ENCODE measurements around the gene OR10X1.

OR10X1 gene, protein sequence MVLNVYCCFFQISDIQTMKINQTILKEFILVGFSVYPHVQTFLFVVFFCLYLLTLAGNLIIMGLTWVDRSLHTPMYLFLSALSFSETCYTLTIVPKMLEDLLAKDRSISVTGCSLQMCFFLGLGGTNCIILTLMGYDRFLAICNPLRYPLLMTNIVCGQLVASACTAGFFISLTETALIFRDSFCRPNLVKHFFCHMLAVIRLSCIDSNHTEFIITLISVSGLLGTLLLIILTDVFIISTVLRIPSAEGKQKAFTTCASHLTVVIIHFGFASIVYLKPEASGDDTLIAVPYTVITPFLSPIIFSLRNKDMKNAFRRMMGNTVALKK

DNA sequence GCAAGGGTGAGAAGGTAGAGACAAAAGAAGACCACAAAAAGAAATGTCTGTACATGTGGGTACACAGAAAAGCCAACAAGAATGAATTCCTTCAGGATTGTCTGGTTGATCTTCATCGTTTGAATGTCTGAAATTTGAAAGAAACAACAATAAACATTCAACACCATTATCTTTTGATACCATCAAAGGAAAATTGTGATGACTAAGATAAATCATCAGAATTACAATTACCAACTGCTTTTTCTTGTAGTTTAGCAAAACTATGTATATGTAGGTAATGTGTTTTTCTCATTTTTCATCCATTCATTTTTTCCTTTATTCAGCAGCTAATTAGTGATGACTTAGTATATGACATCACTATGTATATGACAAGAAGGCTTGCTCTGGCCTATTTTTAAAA lies at the start of gene OR10X1:
Gene OR10X1 (minus strand): TSS at position 167 of the 400 bp plus-strand sequence. CDS start 0 bp downstream, at position 167.
- Histone ChIP-seq H3K9me3 (ENCODE audit: insufficient read depth, low read length) (no peaks in the 10 kb centered on the region), H3K4me2 (ENCODE audit: low read length) (no peak within 1 kb of the TSS), H3K9ac (ENCODE audit: low read length) (no peak within 1 kb of the TSS), H4K20me1 (ENCODE audit: insufficient read depth, low read length) (no peaks in the 10 kb centered on the region), H2AFZ (ENCODE audit: low read depth, low read length) (no peak within 1 kb of the TSS), H3K4me1 (ENCODE audit: low read length) (no peaks in the 10 kb centered on the region), H3K36me3 (replicated peaks; ENCODE audit: low read depth, low read length) (no peaks in the 10 kb centered on the region), H3K27ac (ENCODE audit: low read length) (no peak within 1 kb of the TSS), H3K4me3 (ENCODE audit: low read length) (no peak within 1 kb of the TSS), H3K27me3 (ENCODE audit: low read depth, low read length) (no peaks in the 10 kb centered on the region), H3K79me2 (ENCODE audit: low read length) (no peaks in the 10 kb centered on the region)
- TF ChIP-seq, protein P1, sequence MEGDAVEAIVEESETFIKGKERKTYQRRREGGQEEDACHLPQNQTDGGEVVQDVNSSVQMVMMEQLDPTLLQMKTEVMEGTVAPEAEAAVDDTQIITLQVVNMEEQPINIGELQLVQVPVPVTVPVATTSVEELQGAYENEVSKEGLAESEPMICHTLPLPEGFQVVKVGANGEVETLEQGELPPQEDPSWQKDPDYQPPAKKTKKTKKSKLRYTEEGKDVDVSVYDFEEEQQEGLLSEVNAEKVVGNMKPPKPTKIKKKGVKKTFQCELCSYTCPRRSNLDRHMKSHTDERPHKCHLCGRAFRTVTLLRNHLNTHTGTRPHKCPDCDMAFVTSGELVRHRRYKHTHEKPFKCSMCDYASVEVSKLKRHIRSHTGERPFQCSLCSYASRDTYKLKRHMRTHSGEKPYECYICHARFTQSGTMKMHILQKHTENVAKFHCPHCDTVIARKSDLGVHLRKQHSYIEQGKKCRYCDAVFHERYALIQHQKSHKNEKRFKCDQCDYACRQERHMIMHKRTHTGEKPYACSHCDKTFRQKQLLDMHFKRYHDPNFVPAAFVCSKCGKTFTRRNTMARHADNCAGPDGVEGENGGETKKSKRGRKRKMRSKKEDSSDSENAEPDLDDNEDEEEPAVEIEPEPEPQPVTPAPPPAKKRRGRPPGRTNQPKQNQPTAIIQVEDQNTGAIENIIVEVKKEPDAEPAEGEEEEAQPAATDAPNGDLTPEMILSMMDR (IDR thresholded peaks at IDR 0.05; ENCODE audit: low read depth, low read length) = no peak
- TF ChIP-seq EZH2phosphoT487 (IDR thresholded peaks at IDR 0.05; ENCODE audit: low read depth) = no peak

GRCh38 chr1:158613764-158614163 lies 34.1 kb upstream of the OR10X1 start:
- no peaks in the 10 kb centered on the region for H3K36me3 ChIP-seq (replicated peaks; ENCODE audit: low read depth, low read length)

DNA sequence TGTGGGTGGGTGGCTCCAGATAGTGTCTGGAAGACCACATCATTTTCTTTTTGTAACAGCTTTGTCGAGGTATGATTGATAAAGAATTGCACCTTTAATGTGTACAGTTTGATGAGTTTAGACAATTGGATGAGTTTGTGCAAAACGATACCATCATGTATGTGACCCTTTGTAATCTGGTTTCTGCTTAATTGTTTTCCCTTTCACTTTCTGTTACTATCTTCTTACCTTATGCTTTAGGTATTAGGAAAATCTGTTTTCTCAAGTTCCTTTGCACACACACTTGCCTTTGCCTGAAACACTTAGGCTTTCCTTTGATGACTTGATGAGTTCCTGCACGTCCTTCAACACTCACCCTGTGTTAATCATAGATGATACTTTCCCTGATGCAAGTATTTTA lies 32.2 kb upstream of the OR10X1 start:
- no peaks in the 10 kb centered on the region for H4K20me1 ChIP-seq (ENCODE audit: insufficient read depth, low read length)
- no peaks in the 10 kb centered on the region for H3K4me1 ChIP-seq (ENCODE audit: low read length)
- no peak overlapping the region for H3K4me3 ChIP-seq (ENCODE audit: low read length)
- no peak overlapping the region for H3K4me2 ChIP-seq (ENCODE audit: low read length)
- no peaks in the 10 kb centered on the region for H3K79me2 ChIP-seq (ENCODE audit: low read length)
- H2AFZ ChIP-seq (ENCODE audit: low read depth, low read length) = no peak overlapping the region
- H3K27me3 ChIP-seq (ENCODE audit: low read depth, low read length) = no peaks in the 10 kb centered on the region
- H3K27ac ChIP-seq (ENCODE audit: low read length) = no peak overlapping the region
- no peak for TF ChIP-seq EZH2phosphoT487 (IDR thresholded peaks at IDR 0.05; ENCODE audit: low read depth)
- TF ChIP-seq, protein P1 (IDR thresholded peaks at IDR 0.05; ENCODE audit: low read depth, low read length) = no peak
- no peaks in the 10 kb centered on the region for H3K9me3 ChIP-seq (ENCODE audit: insufficient read depth, low read length)
- no peak overlapping the region for H3K9ac ChIP-seq (ENCODE audit: low read length)
- no peaks in the 10 kb centered on the region for H3K36me3 ChIP-seq (replicated peaks; ENCODE audit: low read depth, low read length)

More at GRCh38 chr1:158613764-158614163, 34.1 kb upstream of the OR10X1 start:
- no peak overlapping the region for H2AFZ ChIP-seq (ENCODE audit: low read depth, low read length)
- H4K20me1 ChIP-seq (ENCODE audit: insufficient read depth, low read length) = no peaks in the 10 kb centered on the region
- no peaks in the 10 kb centered on the region for H3K79me2 ChIP-seq (ENCODE audit: low read length)
- no peak overlapping the region for H3K4me2 ChIP-seq (ENCODE audit: low read length)
- H3K4me3 ChIP-seq (ENCODE audit: low read length) = no peak overlapping the region
- no peaks in the 10 kb centered on the region for H3K27me3 ChIP-seq (ENCODE audit: low read depth, low read length)
- TF ChIP-seq, protein P1 (IDR thresholded peaks at IDR 0.05; ENCODE audit: low read depth, low read length) = no peak
- TF ChIP-seq EZH2phosphoT487 (IDR thresholded peaks at IDR 0.05; ENCODE audit: low read depth) = no peak
- H3K9ac ChIP-seq (ENCODE audit: low read length) = no peak overlapping the region
- H3K27ac ChIP-seq (ENCODE audit: low read length) = no peak overlapping the region
- H3K4me1 ChIP-seq (ENCODE audit: low read length) = no peaks in the 10 kb centered on the region
- H3K9me3 ChIP-seq (ENCODE audit: insufficient read depth, low read length) = no peaks in the 10 kb centered on the region

- Histone ChIP-seq H3K9ac (ENCODE audit: low read length) (no peak overlapping the region), H3K4me1 (ENCODE audit: low read length) (no peaks in the 10 kb centered on the region), H3K79me2 (ENCODE audit: low read length) (no peaks in the 10 kb centered on the region), H3K4me2 (ENCODE audit: low read length) (no peak overlapping the region), H4K20me1 (ENCODE audit: insufficient read depth, low read length) (no peaks in the 10 kb centered on the region), H2AFZ (ENCODE audit: low read depth, low read length) (no peak overlapping the region), H3K4me3 (ENCODE audit: low read length) (no peak overlapping the region), H3K9me3 (ENCODE audit: insufficient read depth, low read length) (no peaks in the 10 kb centered on the region), H3K36me3 (replicated peaks; ENCODE audit: low read depth, low read length) (no peaks in the 10 kb centered on the region), H3K27me3 (ENCODE audit: low read depth, low read length) (no peaks in the 10 kb centered on the region), H3K27ac (ENCODE audit: low read length) (no peak overlapping the region)
- TF ChIP-seq, protein P1 (IDR thresholded peaks at IDR 0.05; ENCODE audit: low read depth, low read length) = no peak
- no peak for TF ChIP-seq EZH2phosphoT487 (IDR thresholded peaks at IDR 0.05; ENCODE audit: low read depth)
These were observed 27.6 kb upstream of the OR10X1 start for GRCh38 chr1:158607296-158607695.
